ENCODE data around the gene TLN1.

Gene TLN1

GRCh38 chr9:35758475-35759050 is 26.6 kb upstream of the TLN1 start:
- H3K9ac ChIP-seq (ENCODE audit: low read length), result peak overlapping the region; percentile 95; the same call in 1 of the 2 replicates
- H3K9me3 ChIP-seq (ENCODE audit: low read length), result no peaks in the 10 kb centered on the region
- H3K4me1 ChIP-seq (ENCODE audit: insufficient read depth, low read length, severe bottlenecking), result peaks cover 31% of the 10 kb centered on the region
- H3K27ac ChIP-seq (ENCODE audit: low read depth, low read length, poor library complexity, severe bottlenecking), result peak overlapping the region; percentile 91
- no peaks in the 10 kb centered on the region for H3K79me2 ChIP-seq (ENCODE audit: insufficient read depth, low read length)
- H2AFZ ChIP-seq (ENCODE audit: low read length), result no peak overlapping the region
- TF ChIP-seq EZH2 (IDR thresholded peaks at IDR 0.05; ENCODE audit: borderline replicate concordance, low read length), result no peak
- no peak for TF ChIP-seq CTCF (IDR thresholded peaks at IDR 0.05; ENCODE audit: low read length)
- H3K4me2 ChIP-seq (ENCODE audit: low read length), result peak overlapping the region; percentile 96
- no peaks in the 10 kb centered on the region for H3F3A ChIP-seq (ENCODE audit: insufficient read depth, low read length)
- H3K9me2 ChIP-seq (ENCODE audit: low read depth, low read length), result no peaks in the 10 kb centered on the region
- no peaks in the 10 kb centered on the region for H3K27me3 ChIP-seq (ENCODE audit: insufficient read depth, low read length)
- peak overlapping the region; percentile 90 for H3K4me3 ChIP-seq (ENCODE audit: low read depth, low read length, poor library complexity, severe bottlenecking)
- H4K20me1 ChIP-seq (ENCODE audit: insufficient read depth, low read length), result no peaks in the 10 kb centered on the region
- 0 out of 2 replicates have a peak, but pooled peaks cover 4% of the 10 kb centered on the region for H3K36me3 ChIP-seq (ENCODE audit: insufficient read depth, low read length)

GRCh38 chr9:35757892-35758275 is 25.9 kb upstream of the TLN1 start:
- Histone ChIP-seq H3K9me3 (ENCODE audit: low read length) (no peaks in the 10 kb centered on the region), H3K4me2 (ENCODE audit: low read length) (peak overlapping the region; percentile 96), H3K9me2 (ENCODE audit: low read depth, low read length) (no peaks in the 10 kb centered on the region), H2AFZ (ENCODE audit: low read length) (no peak overlapping the region), H3F3A (ENCODE audit: insufficient read depth, low read length) (no peaks in the 10 kb centered on the region), H3K4me3 (ENCODE audit: low read depth, low read length, poor library complexity, severe bottlenecking) (peak overlapping the region; percentile 90), H4K20me1 (ENCODE audit: insufficient read depth, low read length) (no peaks in the 10 kb centered on the region), H3K79me2 (ENCODE audit: insufficient read depth, low read length) (no peaks in the 10 kb centered on the region), H3K9ac (ENCODE audit: low read length) (peak overlapping the region; percentile 95), H3K27me3 (ENCODE audit: insufficient read depth, low read length) (no peaks in the 10 kb centered on the region), H3K4me1 (ENCODE audit: insufficient read depth, low read length, severe bottlenecking) (peaks cover 31% of the 10 kb centered on the region), H3K27ac (ENCODE audit: low read depth, low read length, poor library complexity, severe bottlenecking) (peak overlapping the region; percentile 91), H3K36me3 (ENCODE audit: insufficient read depth, low read length) (peaks cover 10% of the 10 kb centered on the region; the same call in 1 of the 2 replicates)
- no peak for TF ChIP-seq CTCF (IDR thresholded peaks at IDR 0.05; ENCODE audit: low read length)
- TF ChIP-seq EZH2 (IDR thresholded peaks at IDR 0.05; ENCODE audit: borderline replicate concordance, low read length), result no peak

- Histone ChIP-seq H2AFZ (ENCODE audit: low read length) (peak overlapping the region; percentile 4; the same call in 1 of the 2 replicates), H3F3A (ENCODE audit: insufficient read depth, low read length) (no peaks in the 10 kb centered on the region), H3K9me3 (ENCODE audit: low read length) (no peaks in the 10 kb centered on the region), H3K79me2 (ENCODE audit: insufficient read depth, low read length) (no peaks in the 10 kb centered on the region), H3K4me3 (ENCODE audit: low read depth, low read length, poor library complexity, severe bottlenecking) (peak overlapping the region; percentile 90), H3K4me1 (ENCODE audit: insufficient read depth, low read length, severe bottlenecking) (peaks cover 31% of the 10 kb centered on the region), H3K36me3 (ENCODE audit: insufficient read depth, low read length) (peaks cover 16% of the 10 kb centered on the region; the same call in 1 of the 2 replicates), H3K9ac (ENCODE audit: low read length) (peak overlapping the region; percentile 95), H3K27me3 (ENCODE audit: insufficient read depth, low read length) (no peaks in the 10 kb centered on the region), H4K20me1 (ENCODE audit: insufficient read depth, low read length) (no peaks in the 10 kb centered on the region), H3K4me2 (ENCODE audit: low read length) (peak overlapping the region; percentile 96), H3K27ac (ENCODE audit: low read depth, low read length, poor library complexity, severe bottlenecking) (peak overlapping the region; percentile 91), H3K9me2 (ENCODE audit: low read depth, low read length) (no peaks in the 10 kb centered on the region)
- no peak for TF ChIP-seq CTCF (IDR thresholded peaks at IDR 0.05; ENCODE audit: low read length)
- TF ChIP-seq EZH2 (IDR thresholded peaks at IDR 0.05; ENCODE audit: borderline replicate concordance, low read length), result no peak
Measured at GRCh38 chr9:35757226-35757891, 25.4 kb upstream of the TLN1 start.

Data from OCI-LY1 (cell line).